Measurements from ENCODE around the gene AGTRAP. TPM values are rescaled to one million over a fixed set of nuclear protein-coding genes. Genes with fewer than 3 reads are reported as not detected.

Gene AGTRAP
- total and polyA plus RNA-seq, 2 of the 8 experiments (the other 6 are each of a cell fraction or from before 2014, with no cell fraction given) = 69.7 to 192 TPM

GRCh38 chr1:11704194-11704529, 31.8 kb upstream of the AGTRAP start:
- H3K9me3 ChIP-seq (ENCODE audit: insufficient read depth in 2 of 2, low read depth in 1 of 2, low read length in 1 of 2) = no peaks in the 10 kb centered on the region
- H3K4ac ChIP-seq (replicated peaks; ENCODE audit: insufficient read length, low read depth, low read length) = no peak overlapping the region
- H3K56ac ChIP-seq (replicated peaks; ENCODE audit: insufficient read length, low read depth, low read length) = no peak overlapping the region
- H3K27ac ChIP-seq (ENCODE audit: low read depth, low read length) = no peak overlapping the region
- peak overlapping the region; percentile 50 for H4K91ac ChIP-seq (replicated peaks; ENCODE audit: insufficient read length, low read length)
- ChIA-PET CTCF (ENCODE audit: partially characterized antibody) (interaction anchor here (1.3 to 9.2 kb wide), 7 partner anchors 9 to 59 kb away, joined by 3 to 266 read pairs (median 13); partner anchors contain the start of genes DRAXIN and MAD2L2), POLR2A (ENCODE audit: partially characterized antibody) (interaction anchor here (1.0 to 14.6 kb wide), 9 partner anchors 11 to 83 kb away, joined by 4 to 329 read pairs (median 6); partner anchors contain the start of genes DRAXIN, FBXO44, FBXO6 and MAD2L2)
- H2BK5ac ChIP-seq (ENCODE audit: low read depth, low read length) = peak overlapping the region; percentile 75; the same call in 1 of the 2 replicates
- no peak overlapping the region for H4K8ac ChIP-seq (ENCODE audit: extremely low read depth, insufficient read depth, low read length)
- no peak overlapping the region for H3K4me3 ChIP-seq (ENCODE audit: extremely low read depth in 1 of 4, insufficient read depth in 2 of 4, low read depth in 3 of 4, low read length in 4 of 4)
- H3K79me2 ChIP-seq (ENCODE audit: control insufficient read depth in 1 of 2, insufficient read depth in 2 of 2, low read length in 2 of 2) = peaks cover 6 to 8% of the 10 kb centered on the region in 2 experiments; a peak in 2 of 4 replicates
- 76% methylated on average over 11 of the region's 11 CpGs; no CpG with 5 or more reads in 1 of the 2 experiments for WGBS, 2 experiments (ENCODE audit: extremely low coverage in 1 of 2, insufficient coverage in 1 of 2, insufficient read length in 1 of 2, insufficient replicate concordance in 2 of 2, low coverage in 1 of 2, low lambda C conversion rate in 2 of 2, missing lambda C conversion rate in 1 of 2)
- H2BK12ac ChIP-seq (ENCODE audit: low read depth, low read length) = peak overlapping the region; percentile 94; the same call in 1 of the 2 replicates
- H2AFZ ChIP-seq (ENCODE audit: low read length) = no peak overlapping the region
- H2BK120ac ChIP-seq (replicated peaks; ENCODE audit: low read depth, low read length) = no peak overlapping the region
- peak overlapping the region; percentile 56 for H3K18ac ChIP-seq (ENCODE audit: extremely low read depth, low read length)
- H2BK15ac ChIP-seq (ENCODE audit: low read length) = peak overlapping the region; percentile 99; the same call in 1 of the 2 replicates
- peak overlapping the region in 1 of 4 experiments; percentile 7; a peak in 1 of 7 replicates for H3K9ac ChIP-seq (replicated peaks in 1 of 4; ENCODE audit: extremely low read depth in 1 of 4, low read depth in 3 of 4, low read length in 3 of 4)
- H3K14ac ChIP-seq (ENCODE audit: insufficient read length) = no peak overlapping the region
- H3K36me3 ChIP-seq (ENCODE audit: control insufficient read depth in 2 of 4, insufficient read depth in 4 of 4, low read length in 3 of 4) = peaks cover 0 to 6% (median 0%) of the 10 kb centered on the region in 4 experiments; a peak in 1 of 8 replicates
- FAIRE-seq (no peak), DNase-seq (ENCODE audit: low read depth in 1 of 2, low spot score in 2 of 2) (no peak)
- peaks cover 0 to 7% of the 10 kb centered on the region in 2 experiments for H4K20me1 ChIP-seq (replicated peaks in 1 of 2; ENCODE audit: control insufficient read depth in 1 of 2, insufficient read depth in 2 of 2, low read length in 2 of 2)
- peaks cover 9% of the 10 kb centered on the region for H3K79me1 ChIP-seq (ENCODE audit: low read depth, low read length)
- H4K5ac ChIP-seq (ENCODE audit: insufficient read length, low read depth, low read length) = no peak overlapping the region
- peak overlapping the region; percentile 94; the same call in 1 of the 2 replicates for H2AK5ac ChIP-seq (ENCODE audit: low read depth, low read length)
- H3K23me2 ChIP-seq (ENCODE audit: low read depth, low read length) = peaks cover 6% of the 10 kb centered on the region
- H3K23ac ChIP-seq (ENCODE audit: insufficient read length) = no peak overlapping the region
- peaks cover 7 to 51% (median 35%) of the 10 kb centered on the region in 4 experiments for H3K4me1 ChIP-seq (replicated peaks in 1 of 4; ENCODE audit: control insufficient read depth in 3 of 4, insufficient read depth in 4 of 4, low read length in 3 of 4)
- peak overlapping the region; percentile 7 to 21; a peak in 3 of 4 replicates for H3K4me2 ChIP-seq (ENCODE audit: insufficient read depth in 1 of 2, low read depth in 2 of 2, low read length in 2 of 2)
- peak overlapping the region; percentile 72 for H2BK20ac ChIP-seq (ENCODE audit: low read length)
- H3K27me3 ChIP-seq (replicated peaks in 1 of 4; ENCODE audit: control insufficient read depth in 3 of 4, extremely low read depth in 1 of 4, insufficient read depth in 3 of 4, low read length in 3 of 4) = no peaks in the 10 kb centered on the region; a peak in 1 of 7 replicates
- TF ChIP-seq NANOG (IDR thresholded peaks at IDR 0.05; ENCODE audit: insufficient read depth, low read depth, low read length, poor library complexity, severe bottlenecking) (no peak), SIN3A (conservative IDR thresholded peaks at IDR 0.05 in 1 of 2, IDR thresholded peaks at IDR 0.05 in 1 of 2; ENCODE audit: low read depth in 1 of 2, low read length in 2 of 2) (no peak), RAD21 (IDR thresholded peaks at IDR 0.05 in 1 of 2, conservative IDR thresholded peaks at IDR 0.05 in 1 of 2; ENCODE audit: low read depth in 2 of 2, low read length in 2 of 2) (no peak), RFX5 (IDR thresholded peaks at IDR 0.05; ENCODE audit: borderline replicate concordance, low read depth, low read length) (no peak), KDM5A (IDR thresholded peaks at IDR 0.05; ENCODE audit: low read length) (no peak), CREB1 (IDR thresholded peaks at IDR 0.05) (no peak), TAF7 (optimal IDR thresholded peaks at IDR 0.05; ENCODE audit: borderline replicate concordance, low read depth, low read length) (no peak), JUN (IDR thresholded peaks at IDR 0.05; ENCODE audit: low read depth, low read length) (no peak), CTBP2 (IDR thresholded peaks at IDR 0.05; ENCODE audit: borderline replicate concordance, insufficient read depth, insufficient read length, low read length) (no peak), TBP (IDR thresholded peaks at IDR 0.05; ENCODE audit: low read depth, low read length) (no peak), BRCA1 (IDR thresholded peaks at IDR 0.05; ENCODE audit: low read depth, low read length) (no peak), BCL11A (IDR thresholded peaks at IDR 0.05; ENCODE audit: low read depth in 2 of 2, low read length in 2 of 2) (no peak), SP4 (IDR thresholded peaks at IDR 0.05; ENCODE audit: low read length) (no peak)

All from H1 (cell line).